Measurements from ENCODE around the gene DIP2C. TPM values are rescaled to one million over a fixed set of nuclear protein-coding genes. Genes with fewer than 3 reads are reported as not detected.

Gene DIP2C
- total RNA-seq, 3 donors from 2014 or later = 8.0 to 72.0 (median 8.5) TPM

GRCh38 chr10:639751-640672 lies 49.5 kb downstream of the DIP2C start:
- ATAC-seq (no peak), DNase-seq (peak in 2 of 3 donors; percentile 31 to 53)
- no peaks in the 10 kb centered on the region for H3K36me3 ChIP-seq (ENCODE audit: low read depth)
- intact Hi-C loops (cut with DNase I, micrococcal nuclease) = no loop called here
- peaks cover 7% of the 10 kb centered on the region for H3K4me1 ChIP-seq (ENCODE audit: low read depth)
- TF ChIP-seq CTCF (IDR thresholded peaks at IDR 0.05) = no peak
- no peak overlapping the region for H3K4me3 ChIP-seq
- H3K9me3 ChIP-seq = peaks cover 6% of the 10 kb centered on the region

- Histone ChIP-seq H3K36me3 (ENCODE audit: low read depth) (no peaks in the 10 kb centered on the region), H3K4me1 (ENCODE audit: low read depth) (peaks cover 7% of the 10 kb centered on the region), H3K9me3 (no peaks in the 10 kb centered on the region), H3K4me3 (no peak overlapping the region)
- intact Hi-C loops (cut with DNase I, micrococcal nuclease) = no loop called here
- peak in 2 of 3 donors; percentile 16 to 43 for DNase-seq
- no peak for ATAC-seq
- TF ChIP-seq CTCF (IDR thresholded peaks at IDR 0.05) = no peak
Measured at GRCh38 chr10:639001-639750, 50.3 kb downstream of the DIP2C start.

- peak in 2 of 3 donors; percentile 1 to 14 for DNase-seq
- Histone ChIP-seq H3K9me3 (no peaks in the 10 kb centered on the region), H3K36me3 (ENCODE audit: low read depth) (no peaks in the 10 kb centered on the region), H3K4me1 (ENCODE audit: low read depth) (peaks cover 7% of the 10 kb centered on the region), H3K4me3 (no peak overlapping the region)
- TF ChIP-seq CTCF (IDR thresholded peaks at IDR 0.05) = no peak
- intact Hi-C loops (cut with DNase I, micrococcal nuclease) = no loop called here
- no peak for ATAC-seq
Measured at GRCh38 chr10:637771-638195, 51.7 kb downstream of the DIP2C start.

GRCh38 chr10:637221-637620 lies 52.2 kb downstream of the DIP2C start:
- intact Hi-C loops (cut with DNase I, micrococcal nuclease) = no loop called here
- Histone ChIP-seq H3K36me3 (ENCODE audit: low read depth) (no peaks in the 10 kb centered on the region), H3K9me3 (no peaks in the 10 kb centered on the region), H3K4me3 (no peak overlapping the region), H3K4me1 (ENCODE audit: low read depth) (peaks cover 2% of the 10 kb centered on the region)
- DNase-seq (peak in 2 of 3 donors; percentile 9 to 21), ATAC-seq (no peak)
- no peak for TF ChIP-seq CTCF (IDR thresholded peaks at IDR 0.05)

- no peaks in the 10 kb centered on the region for H3K36me3 ChIP-seq (ENCODE audit: low read depth)
- intact Hi-C loops (cut with DNase I, micrococcal nuclease) = no loop called here
- TF ChIP-seq CTCF (IDR thresholded peaks at IDR 0.05) = no peak
- H3K4me1 ChIP-seq (ENCODE audit: low read depth) = peaks cover 2% of the 10 kb centered on the region
- no peak overlapping the region for H3K4me3 ChIP-seq
- ATAC-seq = no peak
- DNase-seq = peak in 2 of 3 donors; percentile 22 to 35
- no peaks in the 10 kb centered on the region for H3K9me3 ChIP-seq
Measured at GRCh38 chr10:636769-637168, 52.7 kb downstream of the DIP2C start.

All from mucosa of descending colon (tissue), 3 donors.